ENCODE data around the gene BACE2. TPM values are rescaled to one million over a fixed set of nuclear protein-coding genes. Genes with fewer than 3 reads are reported as not detected.

Gene BACE2
- total RNA-seq, 2 donors from 2014 or later = 9.1 to 16.7 TPM

GRCh38 chr21:41213021-41213420, 45.1 kb downstream of the BACE2 start:
- H3K27ac Mint-ChIP-seq = no peak overlapping the region
- no peak for DNase-seq
- no peak for TF ChIP-seq CTCF (conservative IDR thresholded peaks at IDR 0.05)

GRCh38 chr21:41215856-41216408, 48.0 kb downstream of the BACE2 start:
- Mint-ChIP-seq H3K36me3 (ENCODE audit: low read depth) (no peaks in the 10 kb centered on the region), H3K27me3 (ENCODE audit: insufficient read depth) (no peaks in the 10 kb centered on the region), H3K4me1 (peaks cover 6% of the 10 kb centered on the region), H3K27ac (no peak overlapping the region), H3K4me3 (no peak overlapping the region), H3K9me3 (no peaks in the 10 kb centered on the region)
- WGBS, 2 experiments (ENCODE audit: insufficient coverage in 1 of 2, insufficient read length in 1 of 2) = 92 to 96% methylated on average over 12 of the region's 12 CpGs
- H3K36me3 ChIP-seq (ENCODE audit: control insufficient read depth, insufficient read depth, low read length) = no peaks in the 10 kb centered on the region
- H3K27ac ChIP-seq (ENCODE audit: low read depth, low read length) = no peak overlapping the region
- H3K4me3 ChIP-seq (ENCODE audit: low read length) = no peak overlapping the region
- no peaks in the 10 kb centered on the region for H3K4me1 ChIP-seq (ENCODE audit: control insufficient read depth, insufficient read depth, low read length)
- no peak for DNase-seq
- H3K27me3 ChIP-seq (ENCODE audit: control insufficient read depth, insufficient read depth, low read length, poor library complexity, severe bottlenecking) = no peaks in the 10 kb centered on the region
- no peak overlapping the region for H3K9ac ChIP-seq (ENCODE audit: extremely low read depth, low read length, poor library complexity, severe bottlenecking)
- no peak for TF ChIP-seq CTCF (conservative IDR thresholded peaks at IDR 0.05)
- no peaks in the 10 kb centered on the region for H3K9me3 ChIP-seq (ENCODE audit: control insufficient read depth, low read length)

More at GRCh38 chr21:41213021-41213420, 45.1 kb downstream of the BACE2 start:
- Histone ChIP-seq H3K9me3 (ENCODE audit: control insufficient read depth, low read length) (no peaks in the 10 kb centered on the region), H3K4me3 (ENCODE audit: low read length) (no peak overlapping the region), H3K9ac (ENCODE audit: extremely low read depth, low read length, poor library complexity, severe bottlenecking) (no peak overlapping the region), H3K36me3 (ENCODE audit: control insufficient read depth, insufficient read depth, low read length) (no peaks in the 10 kb centered on the region), H3K27me3 (ENCODE audit: control insufficient read depth, insufficient read depth, low read length, poor library complexity, severe bottlenecking) (no peaks in the 10 kb centered on the region), H3K27ac (ENCODE audit: low read depth, low read length) (peak overlapping the region; percentile 16), H3K4me1 (ENCODE audit: control insufficient read depth, insufficient read depth, low read length) (no peaks in the 10 kb centered on the region)
- WGBS, 2 experiments (ENCODE audit: insufficient coverage in 1 of 2, insufficient read length in 1 of 2) = 88 to 100% methylated on average over 1 to 5 of the region's 5 CpGs
- peaks cover 6% of the 10 kb centered on the region for H3K4me1 Mint-ChIP-seq
- no peaks in the 10 kb centered on the region for H3K27me3 Mint-ChIP-seq (ENCODE audit: insufficient read depth)
- H3K9me3 Mint-ChIP-seq = no peaks in the 10 kb centered on the region
- no peak overlapping the region for H3K4me3 Mint-ChIP-seq
- H3K36me3 Mint-ChIP-seq (ENCODE audit: low read depth) = no peaks in the 10 kb centered on the region

- Histone ChIP-seq H3K36me3 (ENCODE audit: control insufficient read depth, insufficient read depth, low read length) (no peaks in the 10 kb centered on the region), H3K4me1 (ENCODE audit: control insufficient read depth, insufficient read depth, low read length) (no peaks in the 10 kb centered on the region), H3K9me3 (ENCODE audit: control insufficient read depth, low read length) (no peaks in the 10 kb centered on the region), H3K27me3 (ENCODE audit: control insufficient read depth, insufficient read depth, low read length, poor library complexity, severe bottlenecking) (no peaks in the 10 kb centered on the region), H3K9ac (ENCODE audit: extremely low read depth, low read length, poor library complexity, severe bottlenecking) (no peak overlapping the region), H3K27ac (ENCODE audit: low read depth, low read length) (no peak overlapping the region), H3K4me3 (ENCODE audit: low read length) (no peak overlapping the region)
- Mint-ChIP-seq H3K4me3 (no peak overlapping the region), H3K27me3 (ENCODE audit: insufficient read depth) (no peaks in the 10 kb centered on the region), H3K9me3 (no peaks in the 10 kb centered on the region), H3K27ac (peak overlapping the region; percentile 88), H3K4me1 (peaks cover 6% of the 10 kb centered on the region), H3K36me3 (ENCODE audit: low read depth) (no peaks in the 10 kb centered on the region)
- WGBS, 2 experiments (ENCODE audit: insufficient coverage in 1 of 2, insufficient read length in 1 of 2) = 92 to 95% methylated on average over 13 to 17 of the region's 17 CpGs
- no peak for DNase-seq
- TF ChIP-seq CTCF (conservative IDR thresholded peaks at IDR 0.05) = no peak
These were observed 48.5 kb downstream of the BACE2 start for GRCh38 chr21:41216486-41216885.

All from endodermal cell (in vitro differentiated cells).